Small intestine (tissue), 7 donors: ENCODE measurements around the gene KCNIP3. TPM values are rescaled to one million over a fixed set of nuclear protein-coding genes. Genes with fewer than 3 reads are reported as not detected.

Source experiments
- DNase-seq, 2 donors: peaks; one replicate each; pipeline versions ENCODE4 v3.0.0 to v3.0.0-alpha.2; 2013
- FAIRE-seq: peaks from 2 replicates; lab custom pipeline; 2012; peaks lifted over from hg19 to GRCh38; lab: Jason Lieb, UNC
- H3K27ac ChIP-seq, 3 donors: one replicate each; pipeline ENCODE4 v1.5.1; 2013; ENCODE audit warnings: low read length in 2 of 3, mild to moderate bottlenecking in 2 of 3, control low read depth in 1 of 3, inconsistent platforms in 1 of 3, low read depth in 1 of 3, moderate library complexity in 1 of 3
- H3K27me3 ChIP-seq, 3 donors: one replicate each; pipeline ENCODE4 v1.6.1; 2013; ENCODE audit warnings: low read length in 3 of 3, inconsistent platforms in 1 of 3; ENCODE audit not compliant: control insufficient read depth in 3 of 3, insufficient read depth in 3 of 3
- H3K36me3 ChIP-seq, 3 donors: one replicate each; pipeline ENCODE4 v1.6.1; 2013; ENCODE audit warnings: low read length in 3 of 3, inconsistent platforms in 1 of 3, low read depth in 1 of 3, mild to moderate bottlenecking in 1 of 3, moderate library complexity in 1 of 3; ENCODE audit not compliant: control insufficient read depth in 3 of 3, insufficient read depth in 2 of 3
- H3K4me1 ChIP-seq, 3 donors: one replicate each; pipeline ENCODE4 v1.6.1; 2013; ENCODE audit warnings: low read length in 2 of 3, inconsistent platforms in 1 of 3, low read depth in 1 of 3, mild to moderate bottlenecking in 1 of 3, moderate library complexity in 1 of 3; ENCODE audit not compliant: control insufficient read depth in 3 of 3, insufficient read depth in 2 of 3
- H3K4me3 ChIP-seq, 3 donors: one replicate each; pipeline ENCODE4 v1.5.1; 2013; ENCODE audit warnings: low read length in 3 of 3, control low read depth in 1 of 3, inconsistent platforms in 1 of 3, low read depth in 1 of 3, mild to moderate bottlenecking in 1 of 3, moderate library complexity in 1 of 3
- H3K9me3 ChIP-seq, 2 donors: one replicate each; pipeline ENCODE4 v1.6.1; 2013; ENCODE audit warnings: low read depth in 1 of 2, low read length in 1 of 2; ENCODE audit not compliant: control insufficient read depth in 2 of 2, insufficient read depth in 1 of 2
- WGBS, 3 donors: extraction: QIAGEN DNeasy Blood & Tissue Kit; methylation state at CpG; one replicate each; pipeline ENCODE4 v1.1.7; 2013; 5-methylcytosine and 5-hydroxymethylcytosine counted together
- polyA plus RNA-seq, 4 donors: library from polyadenylated mRNA; stranded (reverse) in 3 of 4; unstranded in 1 of 4; fragments of 200-250 nt in 3 of 4; fragments of 120-200 nt in 1 of 4; gene quantifications; one replicate each; pipeline versions ENCODE4 v1.2.1 to v1.2.3, GENCODE V29; 2013
- donor health status: healthy with polysubstance abuse.
- donor health status: control.
- donor health status: control.
- donor health status: Bipolar disorder and iron deficiency.
- donor health status: healthy.

Gene KCNIP3
- polyA plus RNA-seq, 4 donors, result 1.4 to 3.8 (median 2.1) TPM

- no peak for FAIRE-seq
- Histone ChIP-seq H3K9me3 (no peaks in the 10 kb centered on the region), H3K27ac (no peak overlapping the region)
These were observed 4.9 kb downstream of the KCNIP3 start for GRCh38 chr2:95301876-95302641.

GRCh38 chr2:95303191-95303919, 6.2 kb downstream of the KCNIP3 start:
- WGBS, 3 donors, result 83 to 88% (median 86%) methylated on average over 18 to 19 of the region's 19 CpGs

More at GRCh38 chr2:95301876-95302641, 4.9 kb downstream of the KCNIP3 start:
- WGBS, 3 donors, result 68 to 79% (median 73%) methylated on average over 17 of the region's 17 CpGs
- no peaks in the 10 kb centered on the region for H3K27me3 ChIP-seq
- no peaks in the 10 kb centered on the region for H3K4me1 ChIP-seq
- no peak for DNase-seq
- no peaks in the 10 kb centered on the region for H3K36me3 ChIP-seq
- no peak overlapping the region for H3K4me3 ChIP-seq

GRCh38 chr2:95305380-95306061, 8.4 kb downstream of the KCNIP3 start:
- Histone ChIP-seq H3K4me1 (no peaks in the 10 kb centered on the region), H3K27ac (no peak overlapping the region), H3K27me3 (no peaks in the 10 kb centered on the region), H3K4me3 (no peak overlapping the region), H3K36me3 (no peaks in the 10 kb centered on the region), H3K9me3 (no peaks in the 10 kb centered on the region)
- DNase-seq (peak; percentile 30 to 46), FAIRE-seq (no peak)
- 21 to 49% (median 25%) methylated on average over 15 of the region's 15 CpGs for WGBS, 3 donors

More at GRCh38 chr2:95303191-95303919, 6.2 kb downstream of the KCNIP3 start:
- no peak overlapping the region for H3K4me3 ChIP-seq
- no peaks in the 10 kb centered on the region for H3K27me3 ChIP-seq
- FAIRE-seq, result no peak
- no peaks in the 10 kb centered on the region for H3K9me3 ChIP-seq
- no peaks in the 10 kb centered on the region for H3K36me3 ChIP-seq
- H3K4me1 ChIP-seq, result no peaks in the 10 kb centered on the region
- H3K27ac ChIP-seq, result no peak overlapping the region
- DNase-seq, result no peak

- H3K36me3 ChIP-seq, result no peaks in the 10 kb centered on the region
- H3K9me3 ChIP-seq, result no peaks in the 10 kb centered on the region
- FAIRE-seq (no peak), DNase-seq (no peak)
- H3K27ac ChIP-seq, result no peak overlapping the region
- H3K4me1 ChIP-seq, result no peaks in the 10 kb centered on the region
- WGBS, 3 donors, result 79 to 86% (median 85%) methylated on average over 10 of the region's 10 CpGs
- no peak overlapping the region for H3K4me3 ChIP-seq
- H3K27me3 ChIP-seq, result no peaks in the 10 kb centered on the region
These were observed 9.3 kb downstream of the KCNIP3 start for GRCh38 chr2:95306336-95306895.

- 87 to 92% (median 89%) methylated on average over 5 of the region's 5 CpGs for WGBS, 3 donors
These were observed 9.9 kb downstream of the KCNIP3 start for GRCh38 chr2:95307036-95307435.

GRCh38 chr2:95307878-95308277, 10.7 kb downstream of the KCNIP3 start:
- H3K4me3 ChIP-seq, result no peak overlapping the region
- H3K36me3 ChIP-seq, result no peaks in the 10 kb centered on the region
- no peak overlapping the region for H3K27ac ChIP-seq
- H3K27me3 ChIP-seq, result no peaks in the 10 kb centered on the region
- no peaks in the 10 kb centered on the region for H3K4me1 ChIP-seq
- FAIRE-seq, result no peak
- H3K9me3 ChIP-seq, result no peaks in the 10 kb centered on the region
- DNase-seq, result no peak
- 74 to 84% (median 78%) methylated on average over 8 of the region's 8 CpGs for WGBS, 3 donors

More at GRCh38 chr2:95307036-95307435, 9.9 kb downstream of the KCNIP3 start:
- Histone ChIP-seq H3K4me3 (no peak overlapping the region), H3K27me3 (no peaks in the 10 kb centered on the region), H3K27ac (no peak overlapping the region), H3K9me3 (no peaks in the 10 kb centered on the region), H3K36me3 (no peaks in the 10 kb centered on the region), H3K4me1 (no peaks in the 10 kb centered on the region)
- DNase-seq (no peak), FAIRE-seq (no peak)

GRCh38 chr2:95308426-95308990, 11.4 kb downstream of the KCNIP3 start:
- H3K9me3 ChIP-seq, result no peaks in the 10 kb centered on the region
- H3K27me3 ChIP-seq, result no peaks in the 10 kb centered on the region
- 54 to 74% (median 62%) methylated on average over 11 to 12 of the region's 12 CpGs for WGBS, 3 donors
- FAIRE-seq, result no peak
- no peak overlapping the region for H3K27ac ChIP-seq
- no peak for DNase-seq
- no peaks in the 10 kb centered on the region for H3K4me1 ChIP-seq
- no peak overlapping the region for H3K4me3 ChIP-seq
- H3K36me3 ChIP-seq, result no peaks in the 10 kb centered on the region

- no peak for DNase-seq
- H3K27ac ChIP-seq, result no peak overlapping the region
- no peak overlapping the region for H3K4me3 ChIP-seq
- no peak for FAIRE-seq
- 41 to 64% (median 59%) methylated on average over 8 of the region's 8 CpGs for WGBS, 3 donors
- H3K36me3 ChIP-seq, result no peaks in the 10 kb centered on the region
- H3K27me3 ChIP-seq, result no peaks in the 10 kb centered on the region
- no peaks in the 10 kb centered on the region for H3K9me3 ChIP-seq
- H3K4me1 ChIP-seq, result no peaks in the 10 kb centered on the region
These were observed 12.5 kb downstream of the KCNIP3 start for GRCh38 chr2:95309599-95309998.
